H9 (cell line): Measurements from ENCODE around the gene THSD4. TPM values are rescaled to one million over a fixed set of nuclear protein-coding genes. Genes with fewer than 3 reads are reported as not detected.

ENCODE experiments used
- DNase-seq: peaks from one replicate; pipeline ENCODE4 v3.0.0-alpha.2; 2017
- H2AFZ ChIP-seq: one replicate; pipeline ENCODE4 v1.6.1; 2013; ENCODE audit warnings: mild to moderate bottlenecking, low read length, control low read depth, moderate library complexity
- H2AK5ac ChIP-seq: 2 replicates; pipeline ENCODE4 v1.6.1; 2013; ENCODE audit warnings: low read length, control low read depth, mixed read lengths; ENCODE audit not compliant: insufficient read length
- H2BK120ac ChIP-seq: one replicate; pipeline ENCODE4 v1.6.1; 2013; ENCODE audit warnings: low read depth, mild to moderate bottlenecking, low read length, control low read depth, inconsistent platforms; ENCODE audit not compliant: poor library complexity, severe bottlenecking
- H2BK12ac ChIP-seq: 2 replicates; pipeline ENCODE4 v1.6.1; 2013; ENCODE audit warnings: low read length, control low read depth, mixed read lengths, low read depth; ENCODE audit not compliant: insufficient read length
- H2BK15ac ChIP-seq: 2 replicates; pipeline ENCODE4 v1.6.1; 2013; ENCODE audit warnings: low read depth, low read length, control low read depth
- H2BK20ac ChIP-seq: one replicate; pipeline ENCODE4 v1.6.1; 2013; ENCODE audit warnings: low read depth, mild to moderate bottlenecking, low read length, control low read depth, inconsistent platforms; ENCODE audit not compliant: poor library complexity, severe bottlenecking
- H2BK5ac ChIP-seq: 2 replicates; pipeline ENCODE4 v1.6.1; 2013; ENCODE audit warnings: low read length, control low read depth, mixed read lengths; ENCODE audit not compliant: insufficient read length
- H3K14ac ChIP-seq: 2 replicates; pipeline ENCODE4 v1.6.1; 2013; ENCODE audit warnings: low read length, control low read depth; ENCODE audit not compliant: insufficient read depth
- H3K18ac ChIP-seq: 2 replicates; pipeline ENCODE4 v1.6.1; 2013; ENCODE audit warnings: low read depth, mild to moderate bottlenecking, mixed read lengths, low read length, control low read depth; ENCODE audit not compliant: insufficient read length
- H3K23ac ChIP-seq: 2 replicates; pipeline ENCODE4 v1.6.1; 2013; ENCODE audit warnings: low read length, control low read depth, mixed read lengths, low read depth; ENCODE audit not compliant: insufficient read length
- H3K23me2 ChIP-seq: 2 replicates; pipeline ENCODE4 v1.6.1; 2013; ENCODE audit warnings: low read depth, mild to moderate bottlenecking, mixed read lengths, low read length, control low read depth; ENCODE audit not compliant: insufficient read length, poor library complexity, severe bottlenecking
- H3K27ac ChIP-seq: 2 replicates; pipeline ENCODE4 v1.5.1; 2013; ENCODE audit warnings: low read length, control low read depth, mixed read lengths, low read depth; ENCODE audit not compliant: insufficient read length
- H3K27me3 ChIP-seq: 2 replicates; pipeline ENCODE4 v1.6.1; 2013; ENCODE audit warnings: low read length, control low read depth, inconsistent platforms; ENCODE audit not compliant: insufficient read depth
- H3K4ac ChIP-seq: 2 replicates; pipeline ENCODE4 v1.6.1; 2013; ENCODE audit warnings: low read depth, mild to moderate bottlenecking, control low read depth, inconsistent platforms, low read length, moderate library complexity
- H3K4me1 ChIP-seq: 2 replicates; pipeline ENCODE4 v1.6.1; 2013; ENCODE audit warnings: low read length, control low read depth, inconsistent platforms; ENCODE audit not compliant: insufficient read depth
- H3K4me2 ChIP-seq: 2 replicates; pipeline ENCODE4 v1.6.1; 2013; ENCODE audit warnings: low read length, control low read depth, mixed read lengths; ENCODE audit not compliant: insufficient read length, insufficient read depth
- H3K56ac ChIP-seq: 2 replicates; pipeline ENCODE4 v1.6.1; 2013; ENCODE audit warnings: low read depth, mild to moderate bottlenecking, mixed read lengths, low read length, control low read depth; ENCODE audit not compliant: insufficient read length
- H3K79me1 ChIP-seq: 2 replicates; pipeline ENCODE4 v1.6.1; 2013; ENCODE audit warnings: low read depth, mild to moderate bottlenecking, moderate library complexity, low read length, control low read depth, inconsistent platforms; ENCODE audit not compliant: insufficient read depth, poor library complexity, severe bottlenecking
- H3K79me2 ChIP-seq: 2 replicates; pipeline ENCODE4 v1.6.1; 2013; ENCODE audit warnings: low read length, control low read depth, inconsistent platforms; ENCODE audit not compliant: insufficient read depth
- H3K9ac ChIP-seq: 2 replicates; pipeline ENCODE4 v1.6.1; 2013; ENCODE audit warnings: low read length, control low read depth, mixed read lengths; ENCODE audit not compliant: insufficient read length; ENCODE audit errors: extremely low read depth
- H3K9me3 ChIP-seq: one replicate; pipeline ENCODE4 v1.6.1; 2013; ENCODE audit warnings: low read depth, low read length, inconsistent platforms; ENCODE audit not compliant: control insufficient read depth
- H3T11ph ChIP-seq: one replicate; pipeline ENCODE4 v1.6.1; 2013; ENCODE audit warnings: mild to moderate bottlenecking, low read length, control low read depth, inconsistent platforms
- H4K20me1 ChIP-seq: one replicate; pipeline ENCODE4 v1.6.1; 2013; ENCODE audit not compliant: control insufficient read depth, insufficient read length, insufficient read depth
- H4K5ac ChIP-seq: 2 replicates; pipeline ENCODE4 v1.6.1; 2013; ENCODE audit warnings: low read depth, mild to moderate bottlenecking, mixed read lengths, low read length, control low read depth; ENCODE audit not compliant: insufficient read length
- H4K8ac ChIP-seq: replicated peaks from 2 replicates; pipeline ENCODE4 v1.6.1; 2013; ENCODE audit warnings: low read length, control low read depth, mixed read lengths, low read depth; ENCODE audit not compliant: insufficient read length
- H4K91ac ChIP-seq: 2 replicates; pipeline ENCODE4 v1.6.1; 2013; ENCODE audit warnings: low read depth, mild to moderate bottlenecking, moderate library complexity, mixed read lengths, low read length, control low read depth; ENCODE audit not compliant: insufficient read length
- H3K27ac Mint-ChIP-seq, 3 experiments: 2 replicates in 2 of 3; 3 replicates in 1 of 3; pipeline ENCODE4 v1.8.0; 2020 to 2021; ENCODE audit warnings: mixed read lengths in 3 of 3, mild to moderate bottlenecking in 1 of 3, moderate library complexity in 1 of 3
- H3K27me3 Mint-ChIP-seq: 2 replicates; pipeline ENCODE4 v1.8.0; 2021; ENCODE audit warnings: low read depth, mild to moderate bottlenecking, moderate library complexity, mixed read lengths
- H3K36me3 Mint-ChIP-seq, 3 experiments: 2 replicates in 2 of 3; 3 replicates in 1 of 3; pipeline ENCODE4 v1.8.0; 2020 to 2021; ENCODE audit warnings: low read depth in 3 of 3, mixed read lengths in 3 of 3; ENCODE audit not compliant: insufficient read depth in 1 of 3
- H3K4me1 Mint-ChIP-seq, 2 experiments: 2 replicates each; pipeline ENCODE4 v1.8.0; 2020; ENCODE audit warnings: mixed read lengths in 2 of 2
- H3K4me3 Mint-ChIP-seq, 2 experiments: 2 replicates in 1 of 2; 3 replicates in 1 of 2; pipeline ENCODE4 v1.8.0; 2020 to 2021; ENCODE audit warnings: mild to moderate bottlenecking in 2 of 2, mixed read lengths in 2 of 2, moderate library complexity in 1 of 2
- H3K9me3 Mint-ChIP-seq, 2 experiments: 2 replicates in 1 of 2; 3 replicates in 1 of 2; pipeline ENCODE4 v1.8.0; 2020; ENCODE audit warnings: mild to moderate bottlenecking in 2 of 2, mixed read lengths in 2 of 2, moderate library complexity in 1 of 2
- WGBS: extraction: QIAGEN DNeasy Blood & Tissue Kit; methylation state at CpG from one replicate; pipeline ENCODE4 v1.1.7; 2013; ENCODE audit warnings: missing lambda C conversion rate, low lambda C conversion rate, mixed read lengths; ENCODE audit not compliant: insufficient read length; ENCODE audit errors: extremely low coverage; 5-methylcytosine and 5-hydroxymethylcytosine counted together
- total RNA-seq: library from RNA; stranded (reverse); gene quantifications from 2 replicates; pipeline ENCODE4 v1.2.1, GENCODE V29; 2021
- TF ChIP-seq, protein P1 (sequence below): fragments of 200-600 bp; sonication (generic); conservative IDR thresholded peaks from 3 replicates; pipeline ENCODE4 v1.8.0; 2021; ENCODE audit warnings: antibody characterized with exemption, mild to moderate bottlenecking

The THSD4 gene
- total RNA-seq, 1 experiment from 2014 or later, result 5.5 TPM

DNA sequence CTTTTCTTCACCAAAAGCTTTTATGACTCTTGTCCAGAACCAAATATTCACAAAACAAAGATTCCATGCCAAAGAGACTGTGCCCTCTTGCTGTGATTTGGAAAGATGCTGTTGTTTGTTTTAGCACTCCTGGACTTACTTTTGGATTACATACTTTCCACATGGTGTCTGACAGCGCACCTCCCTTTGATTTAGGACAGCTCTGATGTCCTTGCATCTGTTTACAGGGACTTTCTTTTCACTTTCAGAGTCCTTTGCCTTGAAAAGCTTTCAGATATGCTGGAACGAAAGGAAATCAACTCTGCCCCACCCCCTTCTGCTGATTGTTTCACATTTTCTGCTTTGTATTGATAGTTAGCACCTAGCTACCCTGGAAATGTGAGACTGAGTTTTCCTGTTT is 562.1 kb downstream of the THSD4 start:
- Histone ChIP-seq H2BK120ac (no peak overlapping the region), H2AFZ (no peak overlapping the region), H3K4me1 (peaks cover 12% of the 10 kb centered on the region), H3T11ph (no peak overlapping the region), H4K91ac (no peak overlapping the region), H3K56ac (no peak overlapping the region), H3K4ac (no peak overlapping the region), H3K4me2 (no peak overlapping the region), H2AK5ac (no peak overlapping the region), H2BK12ac (no peak overlapping the region), H3K9me3 (no peaks in the 10 kb centered on the region), H3K18ac (no peak overlapping the region), H3K27me3 (no peaks in the 10 kb centered on the region), H3K23me2 (no peaks in the 10 kb centered on the region), H2BK20ac (no peak overlapping the region), H4K8ac (no peak overlapping the region), H3K27ac (no peak overlapping the region), H3K79me1 (no peaks in the 10 kb centered on the region), H3K14ac (no peak overlapping the region), H3K23ac (no peak overlapping the region), H2BK15ac (no peak overlapping the region), H3K9ac (no peak overlapping the region), H4K20me1 (no peaks in the 10 kb centered on the region), H2BK5ac (no peak overlapping the region), H3K79me2 (no peaks in the 10 kb centered on the region), H4K5ac (no peak overlapping the region)
- peaks cover 39 to 50% of the 10 kb centered on the region in 2 experiments for H3K4me1 Mint-ChIP-seq
- peak overlapping the region in 1 of 3 experiments; percentile 49; a peak in 1 of 7 replicates for H3K27ac Mint-ChIP-seq
- no peaks in the 10 kb centered on the region for H3K9me3 Mint-ChIP-seq
- no peaks in the 10 kb centered on the region; a peak in 1 of 7 replicates for H3K36me3 Mint-ChIP-seq
- no peak for DNase-seq
- no CpG with 5 or more reads among the region's 2 CpGs for WGBS
- peaks cover 3% of the 10 kb centered on the region; the same call in 1 of the 2 replicates for H3K27me3 Mint-ChIP-seq
- no peak overlapping the region for H3K4me3 Mint-ChIP-seq
- TF ChIP-seq, protein P1, sequence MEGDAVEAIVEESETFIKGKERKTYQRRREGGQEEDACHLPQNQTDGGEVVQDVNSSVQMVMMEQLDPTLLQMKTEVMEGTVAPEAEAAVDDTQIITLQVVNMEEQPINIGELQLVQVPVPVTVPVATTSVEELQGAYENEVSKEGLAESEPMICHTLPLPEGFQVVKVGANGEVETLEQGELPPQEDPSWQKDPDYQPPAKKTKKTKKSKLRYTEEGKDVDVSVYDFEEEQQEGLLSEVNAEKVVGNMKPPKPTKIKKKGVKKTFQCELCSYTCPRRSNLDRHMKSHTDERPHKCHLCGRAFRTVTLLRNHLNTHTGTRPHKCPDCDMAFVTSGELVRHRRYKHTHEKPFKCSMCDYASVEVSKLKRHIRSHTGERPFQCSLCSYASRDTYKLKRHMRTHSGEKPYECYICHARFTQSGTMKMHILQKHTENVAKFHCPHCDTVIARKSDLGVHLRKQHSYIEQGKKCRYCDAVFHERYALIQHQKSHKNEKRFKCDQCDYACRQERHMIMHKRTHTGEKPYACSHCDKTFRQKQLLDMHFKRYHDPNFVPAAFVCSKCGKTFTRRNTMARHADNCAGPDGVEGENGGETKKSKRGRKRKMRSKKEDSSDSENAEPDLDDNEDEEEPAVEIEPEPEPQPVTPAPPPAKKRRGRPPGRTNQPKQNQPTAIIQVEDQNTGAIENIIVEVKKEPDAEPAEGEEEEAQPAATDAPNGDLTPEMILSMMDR, result no peak
